Left ventricle myocardium inferior (tissue), 1 donor: ENCODE results near the gene OCA2. TPM values are rescaled to one million over a fixed set of nuclear protein-coding genes. Genes with fewer than 3 reads are reported as not detected.
"Not testable (repeated sequence)": the region's sequence is repeated elsewhere in the genome, so short reads cannot be mapped to it uniquely, and the experiment has no call there.

Source experiments
- DNase-seq: peaks from one replicate; pipeline ENCODE4 v3.0.0-alpha.2; 2020
- H3K27ac ChIP-seq: fragments of 200-600 bp; replicated peaks from 2 replicates; pipeline ENCODE4 v1.8.0; 2021
- H3K27me3 ChIP-seq: fragments of 200-600 bp; 2 replicates; pipeline ENCODE4 v1.8.0; 2021; ENCODE audit warnings: low read depth
- H3K36me3 ChIP-seq: fragments of 200-600 bp; 2 replicates; pipeline ENCODE4 v1.8.0; 2021
- H3K4me1 ChIP-seq: fragments of 200-600 bp; 2 replicates; pipeline ENCODE4 v1.8.0; 2021
- H3K4me3 ChIP-seq: fragments of 200-600 bp; 2 replicates; pipeline ENCODE4 v1.8.0; 2021; ENCODE audit warnings: mild to moderate bottlenecking, moderate library complexity
- H3K9me3 ChIP-seq: fragments of 200-600 bp; replicated peaks from 2 replicates; pipeline ENCODE4 v1.8.0; 2021
- CTCF ChIP-seq: fragments of 200-600 bp; IDR thresholded peaks from 2 replicates; pipeline ENCODE4 v1.8.0; 2021; ENCODE audit warnings: antibody characterized with exemption, mild to moderate bottlenecking, borderline replicate concordance
- intact Hi-C: fragments of 100-400 bp; cut with micrococcal nuclease; formaldehyde crosslinking; loops from one replicate; pipeline ENCODE4 v1.11.0; 2022
- total RNA-seq: library from RNA; stranded (reverse); fragmentation: NEBNext Ultra II Directional; extraction: Animal tissue kit (Norgen Biotek cat#: 25700); gene quantifications from one replicate; pipeline ENCODE4 v1.2.1, GENCODE V29; 2021
- donor health status: DM: no; HTN: yes; CAD: no; lungs with severe emphysema.

OCA2 gene
- total RNA-seq, 1 donor from 2014 or later = not detected

DNA sequence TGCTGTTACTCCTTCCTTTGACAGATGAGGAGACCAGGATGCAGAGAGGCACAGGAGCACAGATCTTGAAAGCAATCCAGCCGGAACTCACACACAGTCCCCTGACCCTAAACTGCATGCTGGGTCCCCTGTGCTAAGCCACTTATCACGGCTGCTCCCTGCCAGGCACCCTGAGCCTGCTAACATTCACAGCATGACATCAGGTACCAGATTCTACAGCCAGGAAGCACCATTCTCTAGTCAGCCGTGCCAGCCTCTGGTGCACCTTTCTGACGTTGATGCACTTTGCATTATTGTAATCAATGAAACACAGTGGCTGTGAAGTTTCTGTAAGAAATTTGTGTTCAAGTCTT lies 247.3 kb downstream of the OCA2 start:
- no peaks in the 10 kb centered on the region for H3K36me3 ChIP-seq
- H3K4me3 ChIP-seq = no peak overlapping the region
- TF ChIP-seq CTCF = no peak
- peaks cover 12% of the 10 kb centered on the region for H3K9me3 ChIP-seq
- intact Hi-C loops = no loop called here
- no peak overlapping the region for H3K27ac ChIP-seq
- no peak for DNase-seq
- no peaks in the 10 kb centered on the region for H3K27me3 ChIP-seq
- H3K4me1 ChIP-seq = no peaks in the 10 kb centered on the region

DNA sequence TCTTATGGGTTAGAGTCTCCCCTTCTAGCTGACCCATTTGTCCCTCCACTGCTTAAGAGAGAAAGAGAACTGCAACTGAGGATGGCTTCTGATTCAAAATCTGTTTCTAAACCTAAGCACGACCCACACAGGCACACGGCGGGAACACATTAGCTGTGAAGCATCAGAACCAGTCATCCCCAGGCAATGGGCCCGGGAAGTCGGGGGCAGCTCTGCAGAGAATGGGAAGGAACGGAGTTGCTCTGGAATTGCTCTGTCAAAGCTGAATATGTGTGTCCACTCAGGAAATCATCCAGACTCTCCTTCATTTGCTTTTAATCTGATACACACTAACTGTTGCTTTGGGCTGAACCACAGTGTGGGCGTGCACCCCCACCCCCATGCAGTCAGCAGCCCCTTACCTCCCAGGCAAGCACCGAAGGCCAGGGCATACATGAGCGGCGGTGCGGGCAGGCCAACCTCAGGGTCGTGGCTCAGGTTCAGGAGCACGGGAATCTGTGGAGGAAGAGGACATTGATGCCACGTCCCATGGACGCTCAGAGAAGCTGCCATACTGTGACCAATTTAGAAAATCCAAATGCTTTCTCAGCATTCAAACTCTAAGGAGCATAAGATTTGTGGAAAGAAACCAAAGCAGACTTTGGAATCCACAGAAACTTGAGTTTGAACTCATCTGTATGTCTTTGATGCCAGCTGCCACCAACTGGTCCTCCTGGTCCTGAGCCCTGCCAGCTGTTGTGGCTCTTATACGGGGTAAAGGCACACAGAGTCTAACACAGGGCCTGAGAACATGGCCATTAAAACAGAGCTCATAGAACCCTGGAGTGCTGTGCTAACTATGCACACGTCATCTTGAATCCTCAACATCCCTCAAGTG lies 247.9 kb downstream of the OCA2 start:
- no peak overlapping the region for H3K4me3 ChIP-seq

DNA sequence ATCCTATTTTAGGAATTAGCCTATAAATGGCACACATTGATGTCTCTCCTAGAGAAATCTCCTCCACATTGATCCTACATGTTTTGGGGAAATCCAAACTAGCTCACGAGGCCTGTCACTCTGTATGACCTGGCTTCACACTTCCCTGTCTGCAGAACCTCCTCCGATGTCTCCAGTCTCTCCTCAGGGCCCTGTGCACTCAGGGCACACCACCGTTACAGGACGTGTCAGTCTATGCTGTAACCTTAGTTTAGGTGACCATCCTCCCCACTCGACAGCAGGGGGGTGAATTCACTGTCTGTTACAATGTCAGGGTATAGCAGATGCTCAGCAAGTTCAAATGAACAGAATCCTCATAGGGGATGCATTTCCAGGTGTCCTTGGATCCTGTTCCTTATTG lies 249.1 kb downstream of the OCA2 start:
- H3K36me3 ChIP-seq = no peaks in the 10 kb centered on the region
- H3K27me3 ChIP-seq = no peaks in the 10 kb centered on the region
- no peak overlapping the region for H3K4me3 ChIP-seq
- intact Hi-C loops = no loop called here
- peaks cover 10% of the 10 kb centered on the region for H3K9me3 ChIP-seq
- no peak for DNase-seq
- H3K4me1 ChIP-seq = no peaks in the 10 kb centered on the region
- no peak overlapping the region for H3K27ac ChIP-seq
- TF ChIP-seq CTCF = no peak

More for the DNA sequence above, 247.9 kb downstream of the OCA2 start:
- H3K27ac ChIP-seq = no peak overlapping the region
- TF ChIP-seq CTCF = no peak
- no peaks in the 10 kb centered on the region for H3K4me1 ChIP-seq
- intact Hi-C loops = no loop called here
- no peaks in the 10 kb centered on the region for H3K27me3 ChIP-seq
- DNase-seq = no peak
- H3K36me3 ChIP-seq = no peaks in the 10 kb centered on the region
- peaks cover 10% of the 10 kb centered on the region for H3K9me3 ChIP-seq

- H3K27ac ChIP-seq, DNase-seq, H3K4me1 ChIP-seq, H3K27me3 ChIP-seq, H3K36me3 ChIP-seq, intact Hi-C loops, H3K4me3 ChIP-seq: not testable (repeated sequence)
- peaks cover 10% of the 10 kb centered on the region for H3K9me3 ChIP-seq
Observed at GRCh38 chr15:27848936-27849335, 250.2 kb downstream of the OCA2 start.

- intact Hi-C loops = no loop called here
- peaks cover 10% of the 10 kb centered on the region for H3K9me3 ChIP-seq
- no peak for DNase-seq
- H3K4me3 ChIP-seq = no peak overlapping the region
- no peaks in the 10 kb centered on the region for H3K4me1 ChIP-seq
- no peaks in the 10 kb centered on the region for H3K27me3 ChIP-seq
- H3K27ac ChIP-seq = no peak overlapping the region
- no peaks in the 10 kb centered on the region for H3K36me3 ChIP-seq
- TF ChIP-seq CTCF = no peak
Observed at GRCh38 chr15:27847775-27848710, 251.1 kb downstream of the OCA2 start.
